Measurements from ENCODE around the gene EYS.

GRCh38 chr6:64409948-64410347, 1297.1 kb downstream of the EYS start:
- TF ChIP-seq SUZ12 (IDR thresholded peaks at IDR 0.05; ENCODE audit: extremely low read depth, insufficient read depth, insufficient read length) (no peak), ZNF274 (IDR thresholded peaks at IDR 0.05; ENCODE audit: low read depth, low read length) (no peak), YY1 (IDR thresholded peaks at IDR 0.05; ENCODE audit: insufficient read depth, insufficient read length) (no peak)
